HepG2 (cell line): ENCODE data around the gene PEF1. TPM values are rescaled to one million over a fixed set of nuclear protein-coding genes. Genes with fewer than 3 reads are reported as not detected.

Experiments
- ATAC-seq: fragments of 200-7000 bp; cut with Tn5 transposase; 3 replicates; pipeline ENCODE4 v1.9.1; 2020; ENCODE audit warnings: mild to moderate bottlenecking, moderate library complexity
- Bru-seq: library from RNA; stranded (reverse); fragments of 400-500 nt; gene quantifications from one replicate; lab custom pipeline; 2021; lab: Mats Ljungman, UMichigan
- BruChase-seq, 2 experiments: library from RNA; stranded (reverse); fragments of 400-500 nt; gene quantifications; one replicate each; lab custom pipeline; 2021; lab: Mats Ljungman, UMichigan
- BruUV-seq: library from RNA; stranded (reverse); fragments of 400-500 nt; replicated peaks from 2 replicates; lab custom pipeline; 2021; lab: Mats Ljungman, UMichigan
- CTCF ChIA-PET: fragments of 300-600 bp; formaldehyde crosslinking; extraction: SDS; loops from one replicate; lab custom pipeline; 2021; ENCODE audit warnings: low total read pairs, inconsistent platforms, low intra/inter-chr PET ratio; lab: Yijun Ruan, JAX
- POLR2A ChIA-PET: fragments of 350-600 bp; sonication (Branson Sonifier 250); formaldehyde crosslinking; loops from one replicate; lab custom pipeline; 2020; ENCODE audit warnings: antibody characterized with exemption, inconsistent platforms; lab: Yijun Ruan, JAX
- DNase-seq: peaks from one replicate; pipeline ENCODE4 v3.0.0-alpha.2; 2015; ENCODE audit warnings: low spot score
- FAIRE-seq: peaks from 3 replicates; lab custom pipeline; 2011; peaks lifted over from hg19 to GRCh38; lab: Jason Lieb, UNC
- H2AFZ ChIP-seq: one replicate; pipeline ENCODE4 v1.6.1; 2011; ENCODE audit warnings: low read length, inconsistent platforms
- H3K27ac ChIP-seq: fragments of 300-600 bp; 3 replicates; pipeline ENCODE4 v1.8.0; 2011; ENCODE audit warnings: mixed run types, mild to moderate bottlenecking, mixed read lengths, low read length, inconsistent platforms; ENCODE audit not compliant: insufficient read depth; ENCODE audit errors: extremely low read length
- H3K27me3 ChIP-seq, 2 experiments: fragments of 200-600 bp in 1 of 2; 2 replicates in 1 of 2; 3 replicates in 1 of 2; pipeline versions ENCODE4 v1.6.0 to v1.8.0; 2011; ENCODE audit warnings: low read length in 2 of 2, mild to moderate bottlenecking in 2 of 2, moderate library complexity in 2 of 2, inconsistent platforms in 1 of 2; ENCODE audit not compliant: insufficient read depth in 2 of 2, control insufficient read depth in 1 of 2
- H3K36me3 ChIP-seq, 2 experiments: fragments of 200-600 bp in 1 of 2; replicated peaks in 1 of 2; 2 replicates in 1 of 2; 3 replicates in 1 of 2; pipeline versions ENCODE4 v1.5.1 to v1.8.0; 2011; ENCODE audit warnings: low read length in 2 of 2, inconsistent platforms in 1 of 2; ENCODE audit not compliant: insufficient read depth in 2 of 2, control insufficient read depth in 1 of 2
- H3K4me1 ChIP-seq: 2 replicates; pipeline ENCODE4 v1.5.1; 2012; ENCODE audit warnings: low read length, inconsistent platforms; ENCODE audit not compliant: insufficient read depth
- H3K4me2 ChIP-seq: 2 replicates; pipeline ENCODE4 v1.6.0; 2011; ENCODE audit warnings: low read depth, low read length, inconsistent platforms
- H3K4me3 ChIP-seq, 3 experiments: fragments of 200-600 bp in 1 of 3; sonication (generic), shearing (Covaris generic) in 1 of 3; replicated peaks in 1 of 3; 2 replicates each; pipeline ENCODE4 v1.5.1; 2011 to 2016; ENCODE audit warnings: low read length in 3 of 3, inconsistent platforms in 2 of 3, low read depth in 2 of 3, mild to moderate bottlenecking in 2 of 3, control low read depth in 1 of 3, mixed read lengths in 1 of 3; ENCODE audit not compliant: insufficient read depth in 1 of 3
- H3K79me2 ChIP-seq: one replicate; pipeline ENCODE4 v1.6.1; 2011; ENCODE audit warnings: low read length, inconsistent platforms; ENCODE audit not compliant: insufficient read depth
- H3K9ac ChIP-seq: 2 replicates; pipeline ENCODE4 v1.6.0; 2011; ENCODE audit warnings: mild to moderate bottlenecking, low read depth, low read length, inconsistent platforms; ENCODE audit not compliant: insufficient read depth
- H3K9me3 ChIP-seq: 2 replicates; pipeline ENCODE4 v1.5.1; 2012; ENCODE audit warnings: mild to moderate bottlenecking, low read length
- H4K20me1 ChIP-seq: 2 replicates; pipeline ENCODE4 v1.6.0; 2011; ENCODE audit warnings: inconsistent platforms, mild to moderate bottlenecking, low read length, moderate library complexity; ENCODE audit not compliant: insufficient read depth
- CSRNP1 ChIP-seq: sonication (generic); formaldehyde crosslinking; IDR thresholded peaks from 2 replicates; pipeline ENCODE4 v1.8.1; 2023; ENCODE audit warnings: mild to moderate bottlenecking, missing genetic modification reagents
- KLF16 ChIP-seq, 2 experiments: sonication (generic) in 1 of 2; formaldehyde crosslinking in 1 of 2; IDR thresholded peaks; 2 replicates each; pipeline versions ENCODE4 v1.6.1 to v1.8.0; 2016 to 2023; ENCODE audit warnings: missing genetic modification reagents in 2 of 2, missing compliant biosample characterization in 1 of 2
- MEIS1 ChIP-seq: sonication (generic); formaldehyde crosslinking; IDR thresholded peaks from 2 replicates; pipeline ENCODE4 v1.9.0; 2021; ENCODE audit warnings: mild to moderate bottlenecking, missing genetic modification reagents, moderate library complexity, borderline replicate concordance
- PRDM15 ChIP-seq: sonication (generic); formaldehyde crosslinking; IDR thresholded peaks from 2 replicates; pipeline ENCODE4 v1.4.0; 2020; ENCODE audit warnings: missing genetic modification reagents
- ZFY ChIP-seq: sonication (generic); formaldehyde crosslinking; IDR thresholded peaks from 2 replicates; pipeline ENCODE4 v1.4.0; 2020; ENCODE audit warnings: missing genetic modification reagents
- ZNF589 ChIP-seq: sonication (generic); formaldehyde crosslinking; conservative IDR thresholded peaks from 2 replicates; pipeline ENCODE4 v1.8.0; 2022; ENCODE audit warnings: mild to moderate bottlenecking, moderate library complexity, missing genetic modification reagents
- ZSCAN25 ChIP-seq: sonication (generic); formaldehyde crosslinking; IDR thresholded peaks from 2 replicates; pipeline ENCODE4 v1.8.0; 2022; ENCODE audit warnings: mild to moderate bottlenecking, missing genetic modification reagents
- WGBS: methylation state at CpG from one replicate; pipeline ENCODE4 v1.1.6; 2017; ENCODE audit warnings: low lambda C conversion rate; 5-methylcytosine and 5-hydroxymethylcytosine counted together
- in situ Hi-C: cut with HindIII; loops from 2 replicates; pipeline ENCODE4 v1.10.0; 2017; ENCODE audit warnings: low pct_unique_long_range_greater_than_20kb; ENCODE audit not compliant: extremely low pct_ligation_motif_present
- intact Hi-C: fragments of 100-400 bp; cut with micrococcal nuclease; formaldehyde crosslinking; loops from one replicate; pipeline ENCODE4 v1.10.0; 2022; ENCODE audit not compliant: unreplicated experiment
- long read RNA-seq, 2 experiments: library from RNA in 1 of 2; library from polyadenylated mRNA in 1 of 2; stranded (forward) in 1 of 2; unstranded in 1 of 2; transcript quantifications; one replicate each; pipeline ENCODE4 v2.0.0, GENCODE V29; 2019 to 2022
- polyA minus RNA-seq, 3 experiments: library from RNA; depleted of rRNA, polyadenylated mRNA; stranded (reverse); fragments of >200 nt; gene quantifications; 2 replicates each; pipeline ENCODE4 v1.2.3, GENCODE V29; 2011; ENCODE audit warnings: low replicate concordance in 1 of 3
- polyA plus RNA-seq, 8 experiments: library from polyadenylated mRNA; depleted of rRNA in 3 of 8; stranded (reverse) in 7 of 8; unstranded in 1 of 8; fragments of >200 nt; fragmentation: Illumina TruSeq in 4 of 8; extraction: Trizol in 4 of 8; gene quantifications; 2 replicates each; pipeline versions ENCODE4 v1.2.1 to v1.2.3, GENCODE V29; 2011 to 2016; ENCODE audit warnings: low read depth in 4 of 8, missing spikeins in 1 of 8, mixed read lengths in 1 of 8; ENCODE audit not compliant: insufficient read depth in 1 of 8
- total RNA-seq, 5 experiments: library from RNA; depleted of rRNA; stranded (reverse); fragments of >200 nt; fragmentation: Illumina TruSeq; extraction: Trizol; gene quantifications; 2 replicates each; pipeline ENCODE4 v1.2.3, GENCODE V29; 2016; ENCODE audit warnings: low read depth in 1 of 5

PEF1 gene, protein sequence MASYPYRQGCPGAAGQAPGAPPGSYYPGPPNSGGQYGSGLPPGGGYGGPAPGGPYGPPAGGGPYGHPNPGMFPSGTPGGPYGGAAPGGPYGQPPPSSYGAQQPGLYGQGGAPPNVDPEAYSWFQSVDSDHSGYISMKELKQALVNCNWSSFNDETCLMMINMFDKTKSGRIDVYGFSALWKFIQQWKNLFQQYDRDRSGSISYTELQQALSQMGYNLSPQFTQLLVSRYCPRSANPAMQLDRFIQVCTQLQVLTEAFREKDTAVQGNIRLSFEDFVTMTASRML
- 57.1 and 85.7 TPM in 2 replicates for total RNA-seq (2016; rRNA removed; fragmentation: Illumina TruSeq; extraction: Trizol)
- total RNA-seq (2016; cell fraction: cytosol; rRNA removed; fragmentation: Illumina TruSeq; extraction: Trizol; ENCODE audit: low read depth), result 16.0 and 19.1 TPM in 2 replicates
- total RNA-seq (2016; cell fraction: insoluble cytoplasmic fraction; rRNA removed; fragmentation: Illumina TruSeq; extraction: Trizol), result 57.5 and 91.4 TPM in 2 replicates
- total RNA-seq (2016; cell fraction: membrane; rRNA removed; fragmentation: Illumina TruSeq; extraction: Trizol), result 33.1 and 34.7 TPM in 2 replicates
- total RNA-seq (2016; cell fraction: nucleus; rRNA removed; fragmentation: Illumina TruSeq; extraction: Trizol), result 28.3 and 31.4 TPM in 2 replicates
- polyA plus RNA-seq (2011; rRNA removed), result 57.8 and 69.0 TPM in 2 replicates
- 59.1 and 66.1 TPM in 2 replicates for polyA plus RNA-seq (2011; cell fraction: cytosol; rRNA removed)
- polyA plus RNA-seq (2011; cell fraction: nucleus; rRNA removed), result 28.9 TPM in 2 replicates
- 26.2 and 40.7 TPM in 2 replicates for polyA plus RNA-seq (2012)
- 17.0 and 18.2 TPM in 2 replicates for polyA plus RNA-seq (2016; cell fraction: cytosol; fragmentation: Illumina TruSeq; extraction: Trizol; ENCODE audit: low read depth)
- polyA plus RNA-seq (2016; cell fraction: insoluble cytoplasmic fraction; fragmentation: Illumina TruSeq; extraction: Trizol; ENCODE audit: low read depth), result 103 and 109 TPM in 2 replicates
- polyA plus RNA-seq (2016; cell fraction: membrane; fragmentation: Illumina TruSeq; extraction: Trizol; ENCODE audit: low read depth), result 29.6 and 30.9 TPM in 2 replicates
- polyA plus RNA-seq (2016; cell fraction: nucleus; fragmentation: Illumina TruSeq; extraction: Trizol; ENCODE audit: insufficient read depth, low read depth), result 43.9 and 48.1 TPM in 2 replicates
- polyA minus RNA-seq (2011; rRNA and poly(A)+ RNA removed; ENCODE audit: low replicate concordance), result 137 and 154 TPM in 2 replicates
- 28.9 and 36.0 TPM in 2 replicates for polyA minus RNA-seq (2011; cell fraction: cytosol; rRNA and poly(A)+ RNA removed)
- 14.2 and 17.9 TPM in 2 replicates for polyA minus RNA-seq (2011; cell fraction: nucleus; rRNA and poly(A)+ RNA removed)
- Bru-seq, nascent RNA, result percentile 78 among the genes with signal in this experiment
- BruChase-seq, experiment 1, labeled RNA remaining after a 6-hour chase, result percentile 70 among the genes with signal in this experiment
- percentile 68 among the genes with signal in this experiment for BruChase-seq, experiment 2, labeled RNA remaining after a 2-hour chase
- long read RNA-seq, experiment 1, transcript PEF1-201 (5 exons, 1,629 nt), result major isoform, 109 of 134 reads
- long read RNA-seq, experiment 1, partial matches to known transcripts, result 15 of 134 reads
- long read RNA-seq, experiment 1, other reads (novel, unspliced or antisense), result 8 of 134 reads
- long read RNA-seq, experiment 2, transcript PEF1-201 (5 exons, 1,629 nt), result major isoform, 23 of 147 reads
- long read RNA-seq, experiment 2, partial matches to known transcripts, result 108 of 147 reads
- long read RNA-seq, experiment 2, other reads (novel, unspliced or antisense), result 14 of 147 reads

DNA sequence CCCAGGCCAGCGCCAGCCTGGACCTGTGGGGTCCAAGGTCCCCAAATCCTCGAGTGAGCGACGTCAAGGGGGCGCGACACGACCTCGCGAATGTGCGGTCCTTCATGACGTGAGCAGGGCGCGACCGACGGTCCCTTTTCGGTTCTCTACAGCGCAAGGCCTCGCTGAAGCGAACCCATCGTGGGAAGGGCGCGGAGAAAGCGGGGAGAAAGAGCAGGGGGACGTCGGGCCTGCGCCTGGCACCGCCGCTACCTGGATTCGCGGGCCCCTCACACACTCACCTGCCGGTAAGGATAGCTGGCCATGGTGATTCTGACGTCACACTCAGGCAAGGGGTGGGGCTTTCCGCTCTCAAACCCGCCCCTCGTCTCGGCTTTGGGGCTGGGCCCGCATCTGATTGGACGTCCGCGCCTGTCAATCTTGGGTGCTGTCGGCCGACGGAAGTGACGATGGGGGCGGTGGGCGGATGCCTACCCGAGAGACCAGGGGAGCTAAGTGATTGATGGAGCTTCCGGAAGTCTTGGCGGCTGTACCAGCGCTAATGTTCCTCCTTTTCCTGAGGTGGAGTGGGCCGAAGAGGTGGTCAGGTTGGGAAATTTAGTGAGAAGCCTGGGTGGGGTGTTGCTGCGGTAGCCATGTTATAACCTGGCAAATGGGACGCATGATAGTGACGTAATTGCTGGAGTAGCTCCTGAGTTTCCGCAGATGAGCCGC, at the start of gene PEF1:
TSS of gene PEF1 (minus strand) at position 317 of the 714 bp plus-strand sequence. CDS start at position 305, 12 bp downstream.
- FAIRE-seq, result peak; percentile 93
- POLR2A ChIA-PET, result interaction anchor here (0.8 to 2.7 kb wide), 14 partner anchors 11 to 348 kb away, joined by 3 to 22 read pairs (median 3); partner anchors contain the start of genes COL16A1, SNRNP40, TINAGL1 and ZCCHC17
- ATAC-seq, result peak; percentile 89
- H4K20me1 ChIP-seq, result peaks cover 4% of the 10 kb centered on the region; the same call in 1 of the 2 replicates
- CTCF ChIA-PET, result no interaction called here
- H3K4me1 ChIP-seq, result peaks cover 67% of the 10 kb centered on the region
- peak within 1 kb of the TSS; percentile 93 for H2AFZ ChIP-seq
- no peaks in the 10 kb centered on the region; a peak in 1 of 5 replicates for H3K27me3 ChIP-seq
- peak within 1 kb of the TSS; percentile 91 for H3K4me2 ChIP-seq
- in situ Hi-C loops, result no loop called here
- WGBS, result under 1% methylated on average over 29 of the region's 56 CpGs
- H3K4me3 ChIP-seq, result peak within 1 kb of the TSS; percentile 72 to 87 (median 84)
- intact Hi-C loops, result no loop called here
- H3K79me2 ChIP-seq, result peaks cover 38% of the 10 kb centered on the region
- BruUV-seq, result no TSS peak
- no peaks in the 10 kb centered on the region for H3K9me3 ChIP-seq
- peak; percentile 94 for DNase-seq
- H3K36me3 ChIP-seq, result peaks cover 2 to 4% of the 10 kb centered on the region in 2 experiments; a peak in 1 of 5 replicates
- H3K9ac ChIP-seq, result peak within 1 kb of the TSS; percentile 93
- H3K27ac ChIP-seq, result peak within 1 kb of the TSS; percentile 89
- TF ChIP-seq ZSCAN25 (peak; percentile 36; the same call in 1 of the 2 replicates), ZNF589 (CRISPR knock-in tag) (0 out of 2 replicates have a peak, but pooled peaks have one; percentile 57), PRDM15 (CRISPR knock-in tag) (no peak), CSRNP1 (no peak), ZFY (CRISPR knock-in tag) (peak; percentile 89), MEIS1 (CRISPR knock-in tag) (0 out of 2 replicates have a peak, but pooled peaks have one; percentile 62), KLF16 (CRISPR knock-in tag; IDR thresholded peaks at IDR 0.05) (peak in 1 of 2 experiments; percentile 92; a peak in 2 of 4 replicates)
